Measurements from ENCODE around the gene COX7B2.

The COX7B2 gene

GRCh38 chr4:46698891-46699290 lies 210.2 kb downstream of the COX7B2 start:
- DNase-seq = no peak
